Liver (tissue), 9 donors: ENCODE measurements around the gene MCM9. TPM values are rescaled to one million over a fixed set of nuclear protein-coding genes. Genes with fewer than 3 reads are reported as not detected.

ENCODE experiments used
- DNase-seq: peaks from one replicate; pipeline ENCODE4 v3.0.0-alpha.2; 2017; ENCODE audit warnings: low spot score
- H3K27ac ChIP-seq, 2 donors: one replicate each; pipeline ENCODE4 v1.7.0; 2013; ENCODE audit warnings: inconsistent platforms in 2 of 2, low read length in 2 of 2, control low read depth in 1 of 2, low read depth in 1 of 2, mild to moderate bottlenecking in 1 of 2
- H3K27me3 ChIP-seq, 4 donors: one replicate each; pipeline versions ENCODE4 v1.6.1 to v1.7.0; 2013; ENCODE audit warnings: low read length in 3 of 4, inconsistent platforms in 1 of 4, mild to moderate bottlenecking in 1 of 4, moderate library complexity in 1 of 4; ENCODE audit not compliant: control insufficient read depth in 4 of 4, insufficient read depth in 4 of 4
- H3K36me3 ChIP-seq, 4 donors: one replicate each; pipeline versions ENCODE4 v1.6.1 to v1.7.0; 2013; ENCODE audit warnings: low read length in 3 of 4, mild to moderate bottlenecking in 3 of 4, low read depth in 1 of 4, moderate library complexity in 1 of 4; ENCODE audit not compliant: control insufficient read depth in 4 of 4, insufficient read depth in 3 of 4
- H3K4me1 ChIP-seq, 4 donors: one replicate each; pipeline versions ENCODE4 v1.6.1 to v1.7.0; 2013; ENCODE audit warnings: low read length in 3 of 4, mild to moderate bottlenecking in 3 of 4, moderate library complexity in 1 of 4; ENCODE audit not compliant: control insufficient read depth in 4 of 4, insufficient read depth in 4 of 4
- H3K4me3 ChIP-seq, 3 donors: one replicate each; pipeline versions ENCODE4 v1.6.1 to v1.7.0; 2013; ENCODE audit warnings: low read length in 3 of 3, control low read depth in 1 of 3, low read depth in 1 of 3, mild to moderate bottlenecking in 1 of 3
- H3K9ac ChIP-seq, 2 donors: one replicate each; pipeline ENCODE4 v1.7.0; 2013; ENCODE audit warnings: low read length in 2 of 2, mild to moderate bottlenecking in 2 of 2, moderate library complexity in 2 of 2, control low read depth in 1 of 2, low read depth in 1 of 2
- H3K9me3 ChIP-seq, 4 donors: one replicate each; pipeline versions ENCODE4 v1.6.1 to v1.7.0; 2013; ENCODE audit warnings: low read length in 3 of 4; ENCODE audit not compliant: control insufficient read depth in 4 of 4
- ATF3 ChIP-seq: IDR thresholded peaks from 2 replicates; pipeline ENCODE4 v1.6.1; 2016; ENCODE audit warnings: antibody characterized with exemption
- FOXA1 ChIP-seq: IDR thresholded peaks from 2 replicates; pipeline ENCODE4 v1.6.1; 2016; ENCODE audit warnings: antibody characterized with exemption
- FOXA2 ChIP-seq: IDR thresholded peaks from 2 replicates; pipeline ENCODE4 v1.6.1; 2016; ENCODE audit warnings: antibody characterized with exemption
- GABPA ChIP-seq, 2 donors: IDR thresholded peaks in 1 of 2; conservative IDR thresholded peaks in 1 of 2; 2 replicates each; pipeline ENCODE4 v1.6.1; 2016; ENCODE audit warnings: antibody characterized with exemption in 2 of 2, mild to moderate bottlenecking in 1 of 2, moderate library complexity in 1 of 2
- HNF4A ChIP-seq, 2 donors: conservative IDR thresholded peaks; 2 replicates each; pipeline ENCODE4 v1.6.1; 2016; ENCODE audit warnings: antibody characterized with exemption in 2 of 2, mild to moderate bottlenecking in 2 of 2
- HNF4G ChIP-seq: IDR thresholded peaks from 2 replicates; pipeline ENCODE4 v1.6.1; 2016; ENCODE audit warnings: antibody characterized with exemption
- NR2F2 ChIP-seq: IDR thresholded peaks from 2 replicates; pipeline ENCODE4 v1.6.1; 2016; ENCODE audit warnings: antibody characterized with exemption
- RAD21 ChIP-seq, 2 donors: IDR thresholded peaks; 2 replicates each; pipeline ENCODE4 v1.6.1; 2016; ENCODE audit warnings: antibody characterized with exemption in 2 of 2, mild to moderate bottlenecking in 2 of 2
- RXRA ChIP-seq, 2 donors: IDR thresholded peaks; 2 replicates each; pipeline ENCODE4 v1.6.1; 2017 to 2018; ENCODE audit warnings: antibody characterized with exemption in 2 of 2, mild to moderate bottlenecking in 1 of 2
- SP1 ChIP-seq: IDR thresholded peaks from 2 replicates; pipeline ENCODE4 v1.6.1; 2018; ENCODE audit warnings: antibody characterized with exemption, mild to moderate bottlenecking
- YY1 ChIP-seq: IDR thresholded peaks from 2 replicates; pipeline ENCODE4 v1.6.1; 2016; ENCODE audit warnings: antibody characterized with exemption, mild to moderate bottlenecking
- ZBTB33 ChIP-seq: IDR thresholded peaks from 2 replicates; pipeline ENCODE4 v1.6.1; 2016; ENCODE audit warnings: antibody characterized with exemption
- WGBS: extraction: QIAGEN DNeasy Blood & Tissue Kit; methylation state at CpG from one replicate; pipeline ENCODE4 v1.1.7; 2013; 5-methylcytosine and 5-hydroxymethylcytosine counted together
- polyA plus RNA-seq, 2 donors: library from polyadenylated mRNA; stranded (reverse) in 1 of 2; unstranded in 1 of 2; fragments of 200-250 nt in 1 of 2; fragments of >200 nt in 1 of 2; fragmentation: Nextera tagmentation in 1 of 2; extraction: Ambion mirVana in 1 of 2; gene quantifications; one replicate each; pipeline versions ENCODE4 v1.2.1 to v1.2.3, GENCODE V29; 2013 to 2015
- total RNA-seq, 2 donors: library from RNA; depleted of rRNA; stranded (reverse); fragments of >200 nt; gene quantifications; one replicate each; pipeline ENCODE4 v1.2.3, GENCODE V29; 2014
- TF ChIP-seq, protein P1 (sequence below): IDR thresholded peaks from 2 replicates; pipeline ENCODE4 v1.6.1; 2016; ENCODE audit warnings: antibody characterized with exemption
- donor health status: healthy.
- donor health status: healthy.
- donor health status: healthy.
- donor health status: healthy.
- donor health status: healthy.

The MCM9 gene
- total and polyA plus RNA-seq, 4 donors: 3.6 to 17.4 (median 8.7) TPM

- Histone ChIP-seq H3K4me1 (no peaks in the 10 kb centered on the region), H3K36me3 (peaks cover 4 to 11% (median 9%) of the 10 kb centered on the region in 4 donors), H3K4me3 (no peak overlapping the region), H3K9ac (no peak overlapping the region), H3K27ac (no peak overlapping the region), H3K9me3 (no peaks in the 10 kb centered on the region), H3K27me3 (no peaks in the 10 kb centered on the region)
- DNase-seq: no peak
- WGBS: 91% methylated on average over 1 of the region's 1 CpG
- TF ChIP-seq FOXA2: no peak
- TF ChIP-seq YY1: no peak
- no peak for TF ChIP-seq ATF3
- TF ChIP-seq GABPA (IDR thresholded peaks at IDR 0.05 in 1 of 2, conservative IDR thresholded peaks at IDR 0.05 in 1 of 2): no peak
- TF ChIP-seq ZBTB33: no peak
- TF ChIP-seq, protein P1, sequence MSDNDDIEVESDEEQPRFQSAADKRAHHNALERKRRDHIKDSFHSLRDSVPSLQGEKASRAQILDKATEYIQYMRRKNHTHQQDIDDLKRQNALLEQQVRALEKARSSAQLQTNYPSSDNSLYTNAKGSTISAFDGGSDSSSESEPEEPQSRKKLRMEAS: no peak
- no peak for TF ChIP-seq RXRA (IDR thresholded peaks at IDR 0.05)
- no peak for TF ChIP-seq HNF4A (conservative IDR thresholded peaks at IDR 0.05)
- no peak for TF ChIP-seq RAD21 (IDR thresholded peaks at IDR 0.05)
- TF ChIP-seq SP1: no peak
Observed at GRCh38 chr6:118812970-118813369, 122.0 kb downstream of the MCM9 start.

GRCh38 chr6:118810420-118811027 lies 124.4 kb downstream of the MCM9 start:
- WGBS: 83% methylated on average over 4 of the region's 4 CpGs
- Histone ChIP-seq H3K27me3 (no peaks in the 10 kb centered on the region), H3K27ac (no peak overlapping the region), H3K4me3 (no peak overlapping the region), H3K36me3 (peaks cover 2 to 6% (median 5%) of the 10 kb centered on the region in 4 donors), H3K9me3 (no peaks in the 10 kb centered on the region), H3K4me1 (no peaks in the 10 kb centered on the region), H3K9ac (no peak overlapping the region)
- no peak for DNase-seq
- TF ChIP-seq RAD21 (IDR thresholded peaks at IDR 0.05) (no peak), HNF4A (conservative IDR thresholded peaks at IDR 0.05) (no peak), GABPA (IDR thresholded peaks at IDR 0.05 in 1 of 2, conservative IDR thresholded peaks at IDR 0.05 in 1 of 2) (no peak), SP1 (no peak), HNF4G (no peak), NR2F2 (no peak), YY1 (no peak), FOXA1 (no peak), ZBTB33 (no peak)
- TF ChIP-seq, protein P1: no peak
